NOMO-1 (cell line): ENCODE data around the gene PAIP2B.
"Not testable (repeated sequence)": the region's sequence is repeated elsewhere in the genome, so short reads cannot be mapped to it uniquely, and the experiment has no call there.

Source experiments
- DNase-seq, 2 experiments: peaks; one replicate each; lab custom pipeline; 2025; ENCODE audit not compliant: unreplicated experiment in 2 of 2; lab: John Stamatoyannopoulos, UW

The PAIP2B gene

GRCh38 chr2:71223767-71224333, 3.1 kb downstream of the PAIP2B start:
- DNase-seq = peak; percentile 47 to 48

- no peak for DNase-seq
These were observed 6.2 kb downstream of the PAIP2B start for GRCh38 chr2:71220743-71221142.

- DNase-seq = no peak
These were observed 10.4 kb downstream of the PAIP2B start for GRCh38 chr2:71216501-71216900.

- no peak for DNase-seq
These were observed 11.5 kb downstream of the PAIP2B start for GRCh38 chr2:71215447-71215846.

GRCh38 chr2:71212336-71212735, 14.6 kb downstream of the PAIP2B start:
- DNase-seq = no peak

- no peak for DNase-seq
These were observed 16.6 kb downstream of the PAIP2B start for GRCh38 chr2:71210292-71210691.

- no peak for DNase-seq
These were observed 18.1 kb downstream of the PAIP2B start for GRCh38 chr2:71208756-71209155.

- no peak for DNase-seq
These were observed 19.3 kb downstream of the PAIP2B start for GRCh38 chr2:71207601-71208000.

- DNase-seq = no peak
These were observed 20.6 kb downstream of the PAIP2B start for GRCh38 chr2:71206271-71206670.

- no peak for DNase-seq
These were observed 35.3 kb downstream of the PAIP2B start for GRCh38 chr2:71191570-71191943.

GRCh38 chr2:71190656-71191569, 36.0 kb downstream of the PAIP2B start:
- DNase-seq = no peak

GRCh38 chr2:71187589-71187988, 39.3 kb downstream of the PAIP2B start:
- DNase-seq = no peak

- DNase-seq = no peak
These were observed 39.9 kb downstream of the PAIP2B start for GRCh38 chr2:71186973-71187372.

GRCh38 chr2:71183306-71184115, 43.4 kb downstream of the PAIP2B start:
- peak; percentile 2 to 19 for DNase-seq

GRCh38 chr2:71181316-71181715, 45.6 kb downstream of the PAIP2B start:
- no peak for DNase-seq

GRCh38 chr2:71178836-71179235, 48.1 kb downstream of the PAIP2B start:
- DNase-seq = not testable (repeated sequence)

- DNase-seq = peak; percentile 13 to 41
These were observed 52.7 kb downstream of the PAIP2B start for GRCh38 chr2:71174207-71174606.

- DNase-seq = peak; percentile 5 to 15
These were observed 53.8 kb downstream of the PAIP2B start for GRCh38 chr2:71173096-71173495.

GRCh38 chr2:71166812-71167211, 60.1 kb downstream of the PAIP2B start:
- DNase-seq = no peak

- peak; percentile 21 to 27 for DNase-seq
These were observed 69.6 kb downstream of the PAIP2B start for GRCh38 chr2:71157124-71157793.

GRCh38 chr2:71156573-71156972, 70.3 kb downstream of the PAIP2B start:
- no peak for DNase-seq
